GM18520 (cell line): ENCODE data around the gene DAPK1.

Experiments used
- ATAC-seq: cut with Tn5 transposase; IDR thresholded peaks from one replicate; pipeline ENCODE4 v1.9.1; 2021; ENCODE audit not compliant: unreplicated experiment

DAPK1 gene

DNA sequence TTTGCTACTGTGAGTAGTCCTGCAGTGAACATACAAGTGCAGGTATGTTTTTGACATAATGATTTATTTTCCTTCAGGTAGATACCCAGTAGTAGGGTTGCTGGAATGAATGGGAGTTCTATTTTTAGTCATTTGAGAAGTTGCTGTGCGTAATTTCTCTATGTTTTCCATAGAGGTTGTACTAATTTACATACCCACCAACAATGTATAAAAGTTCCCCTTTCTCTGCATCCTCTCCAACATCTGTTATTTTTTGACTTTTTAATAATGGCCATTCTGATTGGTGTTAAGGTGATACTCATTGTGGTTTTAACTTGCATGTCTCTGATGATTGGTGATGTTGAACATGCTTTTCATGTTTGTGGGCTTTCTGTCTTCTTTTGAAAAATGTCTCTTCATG is 163.6 kb downstream of the DAPK1 start:
- no peak for ATAC-seq

DNA sequence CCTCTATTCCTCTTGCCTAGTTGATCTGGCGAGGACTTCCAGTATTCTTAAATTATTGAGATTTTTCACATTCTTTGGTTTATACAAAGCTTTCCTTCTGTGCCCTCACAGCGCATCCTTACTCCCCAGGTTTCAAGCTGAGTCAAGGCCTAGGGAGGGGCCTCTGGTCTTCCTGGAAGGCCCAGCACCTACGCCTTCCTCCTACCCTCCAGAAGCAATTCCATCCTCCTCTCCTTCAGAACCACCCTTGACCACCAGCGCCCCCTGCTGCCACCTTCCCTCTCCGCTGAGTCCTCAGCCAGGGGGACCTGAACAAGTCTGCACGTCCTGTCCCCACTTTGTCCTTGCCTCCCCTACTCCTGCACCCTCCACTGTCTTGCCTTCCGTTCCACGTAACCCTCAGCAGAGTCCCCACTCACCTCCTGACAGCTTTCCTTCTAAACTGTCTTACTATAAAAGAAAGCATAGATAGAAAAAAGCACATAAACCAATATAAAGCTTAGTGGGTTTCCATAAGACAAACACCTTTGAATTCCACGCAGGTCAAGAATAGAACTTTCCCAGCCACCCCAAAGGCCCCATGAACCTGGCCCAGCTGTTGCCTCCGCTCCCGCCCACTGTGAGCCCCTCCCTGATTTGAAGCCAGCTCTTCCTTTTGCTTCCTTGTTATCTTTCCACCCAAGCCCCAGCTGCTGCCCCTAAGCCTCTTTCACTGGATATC is 165.3 kb downstream of the DAPK1 start:
- no peak for ATAC-seq

DNA sequence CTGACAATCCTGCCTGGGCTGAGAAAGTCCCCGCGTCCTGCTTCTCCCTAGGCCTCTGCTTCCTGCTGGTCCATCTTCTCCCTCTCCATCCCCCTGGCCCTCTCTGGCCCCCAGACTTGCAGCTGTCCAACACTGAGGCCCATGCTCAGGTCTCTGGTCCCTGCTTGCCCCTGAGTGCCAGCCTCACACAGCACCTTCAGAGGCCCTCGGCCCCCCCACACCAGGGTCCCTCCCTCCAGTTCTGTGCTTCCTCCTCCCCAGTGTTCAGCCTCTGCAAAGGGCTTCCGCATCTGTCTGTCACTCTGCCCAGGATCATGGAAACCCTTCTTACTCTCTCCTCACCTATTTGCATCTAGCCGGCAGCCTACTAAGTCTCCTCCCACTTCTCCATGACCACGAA is 165.9 kb downstream of the DAPK1 start:
- ATAC-seq, result no peak

DNA sequence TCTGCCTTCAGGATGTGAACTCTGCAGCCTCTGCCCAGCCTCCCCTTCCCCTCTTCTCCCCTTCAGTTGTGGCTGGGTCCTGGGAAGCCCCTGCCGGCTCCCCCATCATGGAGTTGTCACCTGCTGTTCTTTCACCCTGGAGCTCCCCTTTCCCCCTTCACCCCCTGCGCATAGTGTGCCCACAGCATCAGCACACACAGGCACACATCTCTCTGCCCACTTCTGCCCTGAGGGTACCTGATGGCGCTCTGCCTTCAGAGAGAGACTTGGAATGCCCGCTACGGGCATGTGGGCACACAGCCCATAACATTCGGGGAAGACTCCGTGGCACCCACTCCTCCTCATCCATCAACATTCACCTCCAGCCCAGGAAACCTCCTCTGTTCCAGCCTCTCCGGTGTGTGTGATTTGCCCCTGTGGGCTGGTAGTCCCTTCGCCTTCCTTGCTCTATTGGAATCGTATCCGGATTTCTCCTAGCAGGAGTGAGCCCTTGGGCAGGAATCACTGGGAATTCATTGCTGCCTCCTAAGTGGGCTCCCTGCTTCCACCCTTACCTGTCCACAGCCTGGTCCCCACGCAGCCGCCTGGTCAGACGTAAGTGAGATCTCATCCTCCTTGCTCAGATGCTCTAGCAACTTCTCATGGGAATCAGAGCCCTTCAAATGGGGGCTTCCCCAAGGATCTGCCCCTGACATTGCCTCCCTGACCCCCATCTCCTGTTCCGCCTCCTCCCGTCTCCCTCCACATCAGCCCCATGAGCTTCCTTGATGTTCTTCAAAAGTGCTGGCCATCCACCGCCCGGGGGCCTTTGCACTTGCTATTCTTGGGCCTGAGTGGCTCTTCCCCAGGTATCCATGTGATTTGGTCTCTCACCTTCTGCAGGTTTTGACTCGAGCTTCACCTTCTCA is 166.7 kb downstream of the DAPK1 start:
- no peak for ATAC-seq

- ATAC-seq, result no peak
These were observed 167.8 kb downstream of the DAPK1 start for GRCh38 chr9:87665505-87665904.

DNA sequence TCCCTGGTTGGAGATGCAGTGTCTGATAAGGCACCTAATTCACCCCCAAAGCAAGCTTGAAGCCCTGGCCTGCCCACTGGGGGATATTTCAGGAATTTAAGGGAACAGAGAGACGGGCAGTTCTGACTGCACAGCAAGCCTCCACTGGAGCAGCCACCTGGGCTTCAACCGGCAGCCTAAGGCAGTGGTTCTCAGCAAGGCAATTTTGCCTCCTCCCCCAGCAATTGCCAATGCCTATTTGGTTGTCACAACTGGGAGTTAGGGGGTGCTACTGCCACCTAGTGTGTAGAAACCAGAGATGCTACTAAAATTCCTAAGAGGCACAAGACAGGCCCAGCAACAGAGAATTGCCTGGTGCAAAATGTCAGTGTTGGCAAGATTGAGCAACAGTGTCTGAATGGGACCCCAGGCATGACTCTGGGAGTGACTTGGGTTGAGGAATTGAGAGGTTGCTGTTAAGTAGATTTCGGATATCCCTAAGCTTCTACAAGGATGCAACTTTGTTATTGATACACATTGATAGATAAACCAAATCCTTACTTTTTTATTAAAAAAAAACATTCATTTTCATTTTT is 169.6 kb downstream of the DAPK1 start:
- ATAC-seq, result no peak

- ATAC-seq, result no peak
These were observed 170.6 kb downstream of the DAPK1 start for GRCh38 chr9:87668222-87668621.

GRCh38 chr9:87668722-87669121 is 171.1 kb downstream of the DAPK1 start:
- ATAC-seq, result no peak

GRCh38 chr9:87670572-87671264 is 173.1 kb downstream of the DAPK1 start:
- ATAC-seq, result no peak

GRCh38 chr9:87671478-87671877 is 173.8 kb downstream of the DAPK1 start:
- ATAC-seq, result no peak

DNA sequence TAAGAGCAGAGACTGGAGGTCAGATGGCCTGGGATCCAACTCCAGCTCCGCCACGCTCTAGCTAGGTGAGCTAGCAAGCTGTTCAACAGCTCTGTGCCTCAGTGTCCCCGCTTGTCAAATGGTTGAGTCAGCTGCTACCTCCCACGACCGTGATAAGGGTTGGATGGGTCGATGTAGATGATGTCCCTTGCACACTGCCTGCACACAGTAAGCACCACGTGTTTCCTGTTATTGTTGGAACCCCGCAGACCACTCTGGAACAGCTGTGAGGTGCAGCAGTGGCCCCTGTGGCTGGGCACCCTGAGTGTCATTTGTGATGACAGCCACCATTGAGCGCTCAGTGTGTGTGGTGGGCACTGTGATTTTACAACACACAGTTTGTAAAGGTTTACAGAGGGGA is 174.3 kb downstream of the DAPK1 start:
- ATAC-seq, result no peak

DNA sequence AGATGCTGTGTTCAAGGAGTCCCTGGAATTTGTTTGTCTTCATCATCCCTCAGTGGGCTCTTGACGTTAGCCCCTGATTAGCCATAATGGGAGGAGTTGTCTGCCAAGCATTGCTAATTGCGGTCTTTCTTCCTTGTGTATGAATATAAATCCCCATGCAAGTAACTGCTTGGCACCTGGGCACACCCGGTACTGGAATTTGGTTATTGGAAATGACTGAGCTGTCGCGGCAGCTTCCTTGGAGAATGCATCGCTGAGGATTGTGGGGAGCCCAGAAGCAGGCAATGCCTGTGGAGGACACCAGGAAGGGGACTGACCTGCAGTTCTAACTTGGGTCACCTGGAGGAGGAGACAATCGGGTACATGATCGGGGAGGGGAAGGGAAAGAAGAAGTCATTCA is 174.9 kb downstream of the DAPK1 start:
- ATAC-seq, result no peak

DNA sequence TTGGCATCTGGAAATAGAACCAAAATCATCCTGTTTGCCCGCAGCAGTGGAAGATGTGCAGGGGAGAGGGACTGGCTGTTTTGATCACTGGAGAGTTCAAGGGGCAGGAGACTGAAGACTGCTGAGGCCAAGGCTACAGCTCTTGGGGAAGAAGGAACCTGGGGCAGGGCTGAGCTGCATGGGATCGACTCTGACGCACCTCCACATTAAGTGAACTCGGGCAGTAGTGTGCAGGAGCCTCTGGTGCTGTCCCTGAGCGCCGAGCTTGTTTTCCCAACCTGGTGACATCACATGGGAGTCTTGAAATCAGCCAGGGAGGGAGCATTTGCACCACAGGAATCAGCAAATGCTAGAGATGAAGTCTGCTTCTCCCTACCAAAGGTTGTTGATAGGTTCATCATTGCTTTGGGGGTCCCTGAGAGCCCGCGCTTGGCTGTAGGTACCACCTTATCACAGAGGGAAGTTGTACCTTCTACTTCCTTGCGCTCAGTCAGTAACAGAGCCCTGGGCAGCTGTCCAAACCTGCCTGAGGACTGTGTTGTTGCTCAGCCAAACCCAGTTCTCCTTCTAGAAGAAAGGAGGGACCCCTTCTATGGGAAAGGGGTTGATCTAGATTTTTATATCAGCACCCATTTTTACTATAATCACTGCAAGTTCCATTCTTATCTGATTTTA is 175.9 kb downstream of the DAPK1 start:
- ATAC-seq, result no peak

DNA sequence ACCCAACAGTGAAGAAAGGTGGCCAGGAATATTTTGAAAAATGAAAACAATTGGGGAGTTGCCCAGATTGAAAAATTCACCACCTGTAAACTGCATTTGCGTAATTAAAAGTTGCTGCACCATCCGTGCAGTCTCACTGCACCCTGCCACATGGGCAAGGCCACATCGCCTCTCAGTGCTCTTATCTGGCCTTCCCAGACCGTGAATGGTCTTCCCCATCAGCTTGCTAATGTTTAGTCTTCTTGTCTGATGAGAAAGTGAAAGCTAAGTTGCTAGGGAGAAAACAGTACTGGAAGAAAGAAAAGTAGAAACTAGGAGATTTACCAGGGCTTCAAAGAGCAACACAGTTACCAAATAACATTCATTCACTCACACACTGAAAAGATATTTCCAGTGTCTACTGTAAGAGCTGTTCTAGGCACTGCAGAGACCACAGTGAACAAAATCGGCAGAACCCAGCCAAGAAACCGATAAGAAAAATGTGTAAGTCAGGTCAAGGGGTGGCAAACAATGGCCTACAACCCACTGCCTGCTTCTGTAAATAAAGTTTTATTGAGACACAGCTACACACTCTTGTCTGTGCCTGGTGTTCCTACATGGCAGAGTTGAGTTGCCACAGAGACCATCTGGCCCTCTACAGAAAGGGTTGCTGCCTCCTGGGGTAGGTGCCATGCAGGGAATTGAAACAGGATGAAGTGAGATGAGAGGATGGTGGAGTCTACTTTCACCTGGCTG is 177.1 kb downstream of the DAPK1 start:
- no peak for ATAC-seq

- ATAC-seq, result no peak
These were observed 178.3 kb downstream of the DAPK1 start for GRCh38 chr9:87675906-87676515.

GRCh38 chr9:87676976-87677775 is 179.5 kb downstream of the DAPK1 start:
- ATAC-seq, result no peak

- ATAC-seq, result no peak
These were observed 180.3 kb downstream of the DAPK1 start for GRCh38 chr9:87677776-87678587.
